Hematopoietic multipotent progenitor cell treated with erythropoietin and hydrocortisone succinate and interleukin-3 and kit ligand, for 17 days (in vitro differentiated cells): ENCODE measurements around the gene LYRM9.
"Not testable (repeated sequence)": the region's sequence is repeated elsewhere in the genome, so short reads cannot be mapped to it uniquely, and the experiment has no call there.

Source experiments
- DNase-seq: peaks from one replicate; pipeline ENCODE4 v3.0.0-alpha.2; 2015; ENCODE audit warnings: low spot score

The LYRM9 gene

DNA sequence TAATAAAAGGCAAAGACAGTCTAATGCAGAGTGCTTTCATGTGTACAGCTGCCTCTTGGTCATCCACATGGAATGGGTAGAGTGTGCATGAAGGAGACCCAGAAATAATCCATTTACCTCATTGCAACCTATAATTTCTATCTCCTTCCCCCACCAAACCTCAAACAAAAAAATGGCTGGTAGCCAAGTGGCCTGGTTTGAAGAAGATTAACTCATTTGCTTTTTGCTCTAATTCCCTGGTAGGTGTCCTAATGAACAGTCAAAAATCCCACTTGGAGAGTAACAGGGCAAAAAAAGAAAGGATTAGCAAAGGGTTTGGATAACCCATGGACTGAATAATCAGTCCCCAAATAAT lies 13.0 kb upstream of the LYRM9 start:
- no peak for DNase-seq

DNA sequence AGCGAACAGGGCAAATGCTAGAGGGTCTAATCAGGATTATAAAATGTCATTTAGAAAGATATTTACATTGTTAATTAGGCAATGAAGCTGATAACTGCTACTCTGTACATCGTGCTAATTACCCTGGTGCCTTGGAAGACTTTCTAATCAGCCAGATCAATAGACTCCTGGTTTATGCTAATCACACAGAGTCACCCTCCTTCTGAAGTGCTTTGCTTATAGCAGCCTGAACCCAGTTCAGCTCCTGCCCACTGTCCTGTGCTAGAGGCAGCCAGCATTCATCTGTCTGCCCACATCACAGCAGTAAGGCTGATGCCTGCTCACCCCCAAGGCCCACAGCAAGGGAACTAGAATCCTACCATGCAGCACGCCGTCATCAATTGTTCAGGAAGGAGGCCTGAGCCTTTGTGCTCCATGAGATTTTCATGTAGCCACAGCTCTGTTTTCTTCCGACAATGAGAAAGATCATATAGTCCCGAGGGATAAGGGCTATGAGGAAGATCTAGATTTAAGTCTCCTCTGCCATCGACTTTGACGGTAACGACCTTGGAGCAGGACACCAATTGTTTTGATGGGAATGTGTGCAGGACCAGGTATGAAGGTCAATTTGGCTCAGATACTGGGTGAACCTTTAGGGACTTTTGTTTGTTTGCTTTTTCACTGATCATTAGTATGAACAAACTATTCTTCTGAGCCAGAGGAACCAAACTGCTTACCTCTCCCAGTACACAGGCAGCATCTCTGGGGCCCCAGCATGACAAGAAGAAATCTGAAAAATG lies 12.5 kb upstream of the LYRM9 start:
- DNase-seq: no peak

DNA sequence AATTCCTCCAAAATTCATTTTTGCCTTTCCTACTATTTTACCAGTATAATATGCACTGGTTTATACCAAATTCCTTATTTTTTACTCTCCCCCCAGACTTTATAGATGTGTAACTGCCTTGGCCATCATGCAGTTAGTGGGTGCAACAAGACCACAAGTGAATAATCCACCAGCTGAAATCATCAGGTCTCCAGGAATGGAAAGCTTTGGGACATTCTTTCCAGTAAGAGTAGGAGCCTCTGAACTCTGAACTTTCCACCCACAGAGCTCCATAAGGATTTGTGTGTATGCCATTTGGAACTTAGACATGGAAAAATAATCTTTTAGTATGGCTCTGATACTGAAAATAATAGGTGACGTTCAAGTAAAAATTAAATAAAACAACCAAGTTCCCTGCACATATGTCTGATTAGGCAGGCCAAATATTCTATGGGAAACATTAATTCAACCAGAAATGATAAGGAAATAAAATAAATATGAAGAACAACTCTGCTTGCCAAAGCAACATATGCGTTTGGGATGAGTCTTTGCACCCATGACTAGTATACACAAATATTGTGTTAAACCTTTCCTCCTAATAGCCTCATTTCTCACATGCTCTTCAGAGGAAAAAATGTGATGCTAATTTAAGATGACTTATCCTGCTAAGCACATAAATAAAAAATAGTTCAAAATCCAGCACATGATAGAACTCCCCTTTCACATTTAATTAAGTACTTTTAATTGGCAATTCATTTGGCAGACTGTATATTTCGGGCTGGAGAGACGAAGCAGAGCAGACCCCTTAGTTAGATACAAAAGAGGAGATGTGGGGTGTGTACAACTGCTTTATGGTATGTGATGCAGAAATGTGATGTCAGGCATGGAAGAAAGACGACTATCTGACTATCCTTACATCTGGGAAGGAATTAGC lies 11.6 kb upstream of the LYRM9 start:
- no peak for DNase-seq

DNA sequence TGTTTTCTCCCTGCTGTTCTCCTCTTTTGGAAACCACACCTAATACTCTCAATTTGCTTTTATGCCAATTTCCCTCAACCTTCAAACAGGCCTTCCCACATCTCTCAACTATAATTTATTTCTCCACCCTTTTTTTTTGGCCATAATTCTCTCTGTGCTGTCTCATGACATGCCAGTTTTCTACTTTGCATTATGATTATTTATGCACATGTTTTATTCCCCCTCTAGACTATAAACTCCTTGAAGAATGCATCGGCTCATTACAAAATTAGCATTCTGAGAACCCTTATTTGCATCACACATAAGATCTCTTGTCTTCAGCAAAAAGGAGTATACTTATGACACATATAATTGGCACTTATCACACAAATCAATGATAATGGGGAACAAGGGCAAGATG lies 10.9 kb upstream of the LYRM9 start:
- no peak for DNase-seq

DNA sequence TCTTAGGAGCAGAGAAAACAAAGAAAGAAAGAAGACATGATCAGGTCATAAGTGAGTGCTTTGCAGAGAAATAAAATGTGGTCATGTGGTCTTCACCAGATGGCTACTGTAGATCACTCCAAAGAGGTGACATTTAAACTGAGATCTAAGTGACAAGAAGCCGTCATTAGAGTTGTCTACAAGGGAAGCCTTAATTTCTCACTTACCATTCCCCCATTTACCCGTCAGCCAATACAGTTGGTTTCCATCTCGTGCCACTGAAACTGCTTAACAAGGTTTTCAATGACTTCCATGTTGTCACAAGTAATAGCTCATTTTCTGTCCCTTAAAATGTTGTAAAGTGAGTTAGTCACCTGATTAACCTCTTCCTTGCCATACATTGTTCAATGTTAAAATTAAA lies 6.4 kb upstream of the LYRM9 start:
- DNase-seq: no peak

DNA sequence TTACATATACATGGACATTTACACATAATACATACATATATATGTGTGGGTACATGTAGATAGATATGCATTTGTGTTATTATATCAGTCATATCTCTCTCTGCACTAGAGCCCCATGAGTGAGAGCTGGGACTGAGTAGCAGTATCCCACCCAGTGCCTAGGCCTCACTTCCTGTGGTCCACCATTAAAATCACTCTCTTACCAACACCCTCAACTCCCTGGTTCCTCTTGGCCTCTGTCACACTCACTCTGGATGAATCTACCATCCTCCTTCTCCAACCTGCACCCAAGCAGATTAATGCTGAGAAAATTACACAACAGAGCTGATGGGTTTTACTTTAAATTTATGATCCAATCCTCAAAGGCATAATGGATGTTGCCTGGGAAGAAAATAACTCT lies 4.9 kb upstream of the LYRM9 start:
- DNase-seq: no peak

DNA sequence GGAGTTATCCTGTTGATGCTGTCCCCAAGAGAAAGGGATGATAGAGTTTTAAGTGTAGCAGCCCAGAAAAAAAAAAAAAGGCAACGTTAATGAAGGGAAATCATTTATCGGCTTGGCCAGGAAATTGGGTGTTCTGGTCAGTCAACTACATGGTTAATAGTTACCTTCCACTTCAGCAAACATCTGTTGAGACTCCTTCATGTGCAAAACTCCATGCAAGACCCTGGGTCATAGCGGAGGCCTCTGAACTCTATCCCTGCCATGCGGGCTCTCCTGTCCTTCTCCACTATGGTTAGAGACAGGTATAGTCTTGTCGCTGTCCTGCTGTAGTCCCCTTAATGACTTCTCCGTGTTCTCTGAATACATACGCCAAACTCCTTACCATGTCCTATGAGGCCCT lies 3.5 kb upstream of the LYRM9 start:
- no peak for DNase-seq

DNA sequence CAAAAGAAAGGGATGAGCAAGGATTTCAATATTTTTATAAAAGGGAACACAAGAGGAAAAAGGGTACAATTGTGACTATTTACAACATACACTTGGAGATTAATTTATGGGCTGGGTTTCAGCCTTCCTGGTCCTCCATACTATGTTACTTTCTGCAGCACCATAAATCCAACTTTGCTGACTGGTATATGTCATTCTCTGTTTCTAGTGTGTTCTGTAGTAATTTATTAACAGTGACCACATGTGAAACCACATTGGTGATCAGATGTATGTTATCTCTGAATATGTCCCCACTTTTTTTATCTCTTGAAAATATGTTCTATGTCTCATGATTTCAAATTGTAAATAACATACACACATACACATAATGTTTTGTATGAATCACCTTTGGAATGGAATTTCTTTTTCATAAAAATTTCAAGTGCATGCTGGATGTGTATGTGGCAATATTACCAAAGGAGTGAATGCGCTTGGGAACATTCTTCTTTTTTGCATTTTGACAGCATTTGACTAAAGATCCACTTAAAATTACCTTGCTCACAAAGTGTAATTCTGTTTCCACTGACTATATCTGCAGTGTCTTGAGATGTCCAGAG lies 2.9 kb upstream of the LYRM9 start:
- DNase-seq: no peak

DNA sequence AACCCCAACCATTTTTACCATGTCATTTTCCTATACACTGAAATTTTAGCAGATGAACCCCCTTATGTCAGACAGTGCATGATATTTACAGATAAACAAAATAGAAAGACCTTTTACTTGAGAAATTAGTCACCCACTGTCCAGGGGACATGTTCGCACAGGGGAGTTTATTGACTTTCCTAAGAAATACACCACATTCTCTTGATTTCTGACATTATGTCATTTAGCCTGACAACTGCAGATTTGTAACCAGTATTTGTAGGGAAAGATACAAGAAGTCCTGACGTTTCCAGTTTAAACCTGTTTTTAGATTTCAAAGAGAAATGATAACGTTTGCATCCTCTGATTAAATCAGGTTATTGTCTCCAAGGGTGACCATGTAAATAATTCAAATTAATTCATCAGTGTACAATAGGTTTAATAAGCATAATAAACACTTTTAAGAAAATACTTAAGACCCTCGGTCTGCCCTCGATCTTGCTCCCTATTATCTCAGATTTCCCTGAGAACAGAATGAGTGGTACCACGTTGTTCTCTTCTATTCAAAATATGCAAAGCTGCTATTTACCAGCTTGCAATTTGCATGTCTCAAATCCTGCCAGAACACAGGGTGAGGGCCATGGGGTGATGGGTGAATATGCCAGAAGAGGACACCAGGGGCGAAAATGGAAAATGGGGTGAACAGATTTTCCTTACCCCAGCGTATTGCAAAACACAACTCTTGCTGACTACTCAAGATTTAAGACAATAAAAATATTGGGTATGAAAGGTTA lies 2.1 kb upstream of the LYRM9 start:
- no peak for DNase-seq

DNA sequence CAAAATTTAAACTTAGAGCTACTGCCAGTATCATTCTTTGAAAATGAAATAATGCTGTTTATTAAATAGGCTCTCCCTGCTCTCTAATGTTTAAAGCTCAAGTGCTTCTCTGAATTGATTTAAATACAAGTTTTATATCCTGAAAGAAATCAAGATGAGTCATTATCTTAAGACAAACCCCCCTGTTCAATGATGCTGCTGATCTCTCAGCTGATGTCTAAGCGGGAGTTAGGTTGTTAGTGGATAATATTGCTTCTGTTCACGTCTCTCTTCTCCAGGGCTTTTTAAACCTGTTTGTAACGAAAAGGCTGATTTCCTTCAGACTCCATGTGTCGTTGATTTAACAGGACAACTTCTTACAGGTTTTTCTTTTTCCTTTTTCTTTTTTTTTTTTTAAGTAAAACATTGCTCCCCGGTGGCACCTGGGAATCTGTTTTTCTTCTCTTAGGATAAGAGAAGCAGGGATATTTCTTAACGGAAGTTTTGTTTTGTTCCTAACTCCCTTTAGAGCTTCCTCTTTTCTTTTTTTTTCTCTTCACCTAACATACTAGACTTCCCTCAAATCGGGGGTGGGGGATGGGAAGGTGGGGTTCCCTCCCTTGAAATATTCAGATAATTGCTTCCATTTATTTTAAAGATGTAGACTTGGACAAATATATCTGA lies 807 bp upstream of the LYRM9 start:
- DNase-seq: no peak

DNA sequence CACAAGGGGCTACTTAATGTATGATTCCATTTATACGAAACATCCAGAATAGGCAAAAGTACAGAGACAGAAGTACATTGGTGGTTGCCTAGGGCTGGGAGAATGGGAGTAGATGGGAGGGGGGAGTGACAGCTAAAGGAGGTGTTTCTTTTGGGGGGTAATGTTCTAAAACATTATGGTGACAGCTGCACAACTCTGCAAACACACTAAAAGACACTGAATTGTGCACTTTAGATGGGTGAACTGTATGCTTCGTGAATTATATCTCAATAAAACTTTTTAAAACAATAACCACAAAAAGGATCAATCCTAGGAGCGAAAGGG lies 661 bp downstream of the LYRM9 start:
- no peak for DNase-seq

DNA sequence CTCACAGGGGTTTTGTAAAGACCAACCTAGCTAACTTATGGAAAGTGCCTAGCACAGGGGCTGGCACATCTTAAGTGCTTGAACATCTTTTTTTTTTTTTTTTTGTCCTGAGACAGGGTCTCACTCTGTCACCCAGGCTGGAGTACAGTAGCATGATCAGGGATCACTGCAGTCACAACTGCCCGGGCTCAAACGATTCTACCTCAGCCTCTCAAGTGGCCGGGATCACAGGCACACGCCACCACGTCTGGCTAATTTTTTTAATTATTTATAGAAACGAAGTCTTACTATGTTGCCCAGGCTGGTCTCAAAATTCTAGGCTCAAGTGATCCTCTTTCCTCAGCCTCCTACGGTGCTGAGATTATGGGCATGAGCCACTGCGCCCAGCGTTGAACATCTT lies 1.3 kb downstream of the LYRM9 start:
- DNase-seq: no peak

DNA sequence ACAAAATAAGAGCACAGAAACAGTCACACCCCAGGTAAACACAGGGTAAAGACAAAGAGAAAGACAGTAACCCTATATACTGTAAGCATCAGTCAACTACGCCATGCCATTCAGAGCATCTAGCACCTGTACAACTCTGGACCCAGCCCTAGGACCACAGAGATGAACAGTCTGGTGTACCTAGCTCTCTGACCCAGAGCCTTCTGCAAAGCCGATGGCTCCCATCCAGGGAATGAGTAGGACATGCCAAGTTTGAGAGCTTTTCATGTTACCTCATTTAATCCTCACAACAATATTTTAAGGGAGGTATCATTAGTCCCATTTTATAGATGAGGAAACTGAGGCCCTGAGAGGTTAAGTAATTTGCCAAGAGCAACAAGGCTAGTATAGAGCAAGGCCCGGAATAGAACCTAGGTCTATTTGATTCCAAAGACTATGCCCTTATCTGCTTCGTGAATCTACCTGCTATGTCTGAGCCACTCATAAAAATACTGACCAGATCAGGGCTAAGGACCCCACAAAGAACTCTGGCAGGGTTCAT lies 3.4 kb downstream of the LYRM9 start:
- DNase-seq: no peak

DNA sequence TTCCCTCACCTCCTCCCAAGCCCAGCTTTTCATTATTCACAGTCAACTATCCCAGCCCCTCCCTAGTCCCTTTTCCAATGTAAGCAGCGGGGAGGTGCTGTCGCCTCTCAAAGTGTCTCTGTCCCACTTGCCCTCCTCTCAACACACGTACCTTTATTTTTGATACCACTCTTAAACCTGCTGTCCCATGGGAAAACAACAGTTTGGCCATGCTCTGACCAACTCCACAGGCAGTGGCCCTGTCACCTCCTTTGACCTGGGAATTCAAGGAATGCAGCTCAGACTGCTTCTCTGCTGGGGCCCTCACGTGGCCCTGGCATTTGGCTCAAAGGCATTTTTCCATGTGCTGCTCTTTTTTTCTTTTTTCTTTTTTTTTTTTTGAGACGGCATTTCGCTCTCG lies 4.2 kb downstream of the LYRM9 start:
- DNase-seq: no peak

DNA sequence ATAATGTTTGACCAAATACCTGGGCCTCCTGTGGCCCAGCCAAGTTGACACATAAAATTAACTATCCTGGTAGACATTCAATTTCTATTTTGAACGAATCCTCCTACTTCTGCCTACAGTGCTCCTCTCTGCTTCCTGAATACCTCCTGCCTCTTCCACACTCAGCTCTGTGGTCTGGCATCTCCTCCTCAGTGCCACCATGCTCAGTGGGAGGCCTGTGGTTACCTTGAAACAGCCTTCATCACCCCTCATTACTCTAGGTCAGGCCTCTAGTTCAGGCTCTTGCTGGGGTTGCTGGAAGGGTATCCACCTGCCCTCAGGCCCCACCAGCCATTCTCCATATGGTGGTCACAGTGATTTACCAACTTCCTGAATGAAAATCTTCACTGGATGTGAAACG lies 5.1 kb downstream of the LYRM9 start:
- no peak for DNase-seq

DNA sequence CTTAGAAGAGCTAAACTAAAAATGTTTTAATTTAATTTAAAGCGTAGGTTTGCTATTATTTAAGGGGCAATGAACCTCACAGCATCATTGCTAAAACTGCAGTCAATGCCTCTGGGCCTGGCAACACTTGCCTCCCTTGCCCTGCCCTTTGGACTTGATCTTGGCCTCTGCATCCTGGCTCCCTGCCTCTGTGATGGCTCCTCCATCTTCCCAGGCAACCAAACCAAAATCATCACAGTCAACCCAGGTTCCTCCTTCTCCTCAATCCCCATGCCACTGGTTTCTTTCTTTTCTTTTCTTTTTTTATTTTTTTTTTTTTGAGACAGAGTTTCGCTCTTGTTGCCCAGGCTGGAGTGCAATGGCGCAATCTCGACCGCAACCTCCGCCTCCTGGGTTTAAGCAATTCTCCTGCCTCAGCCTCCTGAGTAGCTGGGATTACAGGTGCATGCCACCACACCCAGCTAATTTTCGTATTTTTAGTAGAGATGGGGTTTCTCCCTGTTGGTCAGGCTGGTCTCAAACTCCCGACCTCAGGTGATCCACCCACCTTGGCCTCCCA lies 6.7 kb downstream of the LYRM9 start:
- DNase-seq: not testable (repeated sequence)

DNA sequence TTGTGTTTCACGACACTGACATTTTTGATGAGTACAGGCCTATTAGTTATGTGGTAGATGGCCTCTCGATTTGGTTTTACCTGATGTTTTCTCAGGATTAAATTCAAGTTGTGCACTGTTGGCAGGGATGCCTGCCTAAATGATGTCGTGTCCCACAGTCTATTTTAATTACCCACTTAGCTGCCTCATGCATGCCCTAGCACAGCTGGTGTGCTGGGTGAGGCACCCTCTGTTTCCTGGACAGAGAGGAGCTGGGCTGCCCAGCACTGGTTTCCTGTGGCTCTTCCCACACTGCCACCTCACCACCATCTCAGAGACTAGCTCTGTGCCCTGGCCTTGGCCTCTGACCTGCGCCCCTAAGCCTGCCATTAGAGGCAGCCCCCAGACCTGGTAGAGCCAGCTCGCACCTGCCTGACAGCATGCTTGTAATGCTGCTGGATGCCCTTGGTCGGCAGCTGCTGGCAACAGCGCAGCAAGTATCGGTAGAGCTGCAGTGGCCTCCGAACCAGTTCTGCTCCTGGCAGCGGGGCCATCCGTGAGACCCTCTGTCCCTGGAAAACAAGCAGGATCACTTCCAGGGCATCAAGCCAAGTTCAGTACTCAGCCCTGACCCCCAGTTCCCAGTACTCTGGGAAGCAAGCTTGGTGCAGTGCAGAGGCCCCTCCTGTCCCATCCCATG lies 10.9 kb downstream of the LYRM9 start:
- DNase-seq: no peak

DNA sequence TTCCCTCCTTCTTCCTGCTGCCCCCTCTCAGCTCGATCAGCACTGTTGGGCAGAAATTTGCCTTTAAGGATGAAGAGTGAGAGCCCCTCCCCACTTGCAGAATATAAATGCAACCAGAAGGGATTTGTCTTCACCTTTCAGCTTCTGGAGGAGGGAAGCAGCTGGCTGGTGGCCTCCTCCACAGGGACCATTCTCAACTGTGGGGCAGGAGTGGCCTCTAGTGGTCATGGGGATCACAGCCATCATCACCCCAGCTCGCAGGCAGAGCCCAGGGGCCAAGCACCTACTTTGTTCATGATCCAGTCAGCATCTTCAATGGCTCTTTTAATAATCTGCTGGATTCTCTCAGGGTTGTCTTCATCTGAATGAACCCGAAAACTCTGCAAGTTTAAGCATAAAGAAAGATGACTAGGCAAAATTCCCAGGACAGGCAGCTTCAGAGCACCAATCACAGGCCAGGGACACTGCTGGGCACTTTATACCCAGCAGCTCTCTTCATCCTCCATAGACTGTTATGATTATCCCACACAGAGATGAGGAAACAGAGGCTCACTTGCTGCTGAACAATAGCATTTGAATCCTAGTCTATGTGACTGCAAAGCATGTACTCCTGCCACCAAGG lies 13.1 kb downstream of the LYRM9 start:
- peak; percentile 63 for DNase-seq

DNA sequence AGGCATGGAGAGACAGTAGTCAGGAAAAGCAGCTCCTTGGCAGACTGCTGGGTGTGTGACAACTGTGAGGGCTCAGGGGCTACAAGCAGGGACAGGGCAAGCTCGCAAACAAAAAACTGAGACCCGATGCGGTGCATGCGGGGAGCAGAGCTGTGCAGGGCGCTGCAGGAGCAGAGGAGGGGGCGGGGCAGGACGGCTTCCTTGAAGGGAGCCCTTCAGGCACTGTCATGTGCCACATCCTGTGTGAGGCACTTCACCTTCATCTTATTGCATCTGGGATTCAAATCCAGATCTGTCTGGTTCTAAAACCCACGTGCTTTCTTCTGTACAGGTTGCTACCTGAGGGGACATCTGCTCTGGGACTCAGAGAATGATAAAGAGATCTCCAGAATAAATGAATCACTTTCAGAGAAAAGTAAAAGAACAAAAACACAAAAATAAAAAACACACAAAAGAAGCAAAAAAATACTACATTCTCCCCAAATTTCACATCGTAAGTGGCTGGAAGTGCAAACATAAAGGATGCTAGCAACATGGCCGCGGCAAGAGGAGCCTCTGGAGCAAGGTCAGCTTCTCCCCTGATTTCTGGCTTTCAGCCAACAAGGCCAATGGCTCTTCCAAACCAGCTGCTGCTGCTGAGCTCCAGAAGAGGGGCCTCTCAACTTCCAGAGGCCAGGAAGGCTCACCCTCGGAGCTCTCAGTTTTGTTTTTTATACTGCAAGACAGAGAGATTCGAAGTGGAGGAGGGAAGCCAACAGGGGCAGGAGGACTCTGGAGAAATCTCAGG lies 14.2 kb downstream of the LYRM9 start:
- DNase-seq: no peak
